Measurements from ENCODE around the gene TOMM6.
"Not testable (repeated sequence)": the region's sequence is repeated elsewhere in the genome, so short reads cannot be mapped to it uniquely, and the experiment has no call there.

The TOMM6 gene

DNA sequence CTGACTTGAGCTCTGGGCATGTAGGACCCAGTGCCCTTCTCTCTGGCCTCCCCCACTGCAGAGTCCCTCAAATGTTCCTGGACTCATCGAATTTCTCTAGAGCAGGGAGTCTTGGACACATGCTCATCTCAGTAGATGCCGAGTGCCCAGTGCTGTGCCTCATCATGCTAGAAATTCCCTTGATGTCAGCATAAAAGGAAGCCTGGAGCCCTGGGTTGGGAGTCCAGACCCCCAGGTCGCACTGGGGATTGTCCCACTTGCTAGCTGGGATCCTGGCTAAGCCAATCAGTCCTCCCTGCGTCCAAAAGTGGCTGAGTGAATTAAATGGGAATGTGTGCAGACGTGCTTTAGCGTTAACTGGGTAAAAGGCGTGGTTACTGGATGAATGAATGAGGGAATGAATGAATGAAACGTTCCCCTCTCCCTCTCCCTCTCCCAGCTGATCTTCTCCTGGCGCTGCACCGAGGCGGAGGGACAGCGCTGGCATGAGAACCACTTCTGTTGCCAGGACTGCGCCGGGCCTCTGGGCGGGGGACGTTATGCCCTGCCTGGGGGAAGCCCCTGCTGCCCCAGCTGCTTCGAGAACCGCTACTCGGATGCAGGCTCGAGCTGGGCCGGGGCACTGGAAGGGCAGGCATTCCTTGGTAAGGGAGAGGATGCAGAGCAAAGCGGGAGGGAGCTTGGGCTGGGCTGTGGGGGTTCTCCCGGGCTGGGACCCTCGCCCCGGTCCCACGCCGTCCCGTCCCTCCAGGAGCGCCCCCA is 1.6 kb upstream of the TOMM6 start:
- DNase-seq, result no peak

GRCh38 chr6:41786451-41787218 is 859 bp upstream of the TOMM6 start:
- DNase-seq, result peak; percentile 54

GRCh38 chr6:41789390-41789724 is 1.9 kb downstream of the TOMM6 start:
- DNase-seq, result no peak

DNA sequence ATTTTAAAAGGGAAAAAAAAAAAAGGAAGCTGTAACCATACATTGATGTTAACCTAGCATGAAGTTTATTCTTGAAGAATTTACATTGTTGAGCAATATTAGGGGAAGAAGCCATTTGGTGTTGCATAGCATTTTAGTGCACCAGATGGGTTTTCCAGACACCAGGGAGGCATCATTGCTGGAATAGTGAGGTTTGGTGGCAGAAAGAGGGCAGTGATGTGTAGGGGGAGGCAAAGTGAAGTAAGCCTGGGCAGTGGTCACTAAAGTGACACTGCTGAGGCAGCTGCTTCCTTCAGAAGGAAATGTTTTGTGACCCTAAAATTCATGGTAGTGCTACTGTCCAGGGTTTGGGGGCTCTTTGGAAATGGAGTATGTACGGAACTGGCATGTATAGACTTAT is 2.6 kb downstream of the TOMM6 start:
- no peak for DNase-seq

DNA sequence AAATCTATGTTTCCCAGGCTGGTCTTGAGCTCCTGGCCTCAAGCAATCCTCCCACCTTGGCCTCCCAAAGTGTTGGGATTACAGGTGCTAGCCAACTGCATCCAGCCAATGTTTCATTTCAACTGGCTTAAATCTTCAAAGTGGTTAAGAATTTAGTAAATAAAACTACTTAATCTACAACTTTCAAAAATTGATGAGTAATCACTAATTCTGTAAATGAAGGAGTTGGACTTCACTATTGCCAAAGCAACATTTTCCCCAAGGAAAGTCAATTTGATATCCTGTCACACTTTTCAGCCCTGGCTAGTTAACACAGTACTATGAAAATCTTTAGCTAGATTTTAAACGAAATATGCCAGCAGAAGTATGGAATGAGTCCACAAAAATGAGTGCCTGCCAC is 3.8 kb downstream of the TOMM6 start:
- DNase-seq, result no peak

DNA sequence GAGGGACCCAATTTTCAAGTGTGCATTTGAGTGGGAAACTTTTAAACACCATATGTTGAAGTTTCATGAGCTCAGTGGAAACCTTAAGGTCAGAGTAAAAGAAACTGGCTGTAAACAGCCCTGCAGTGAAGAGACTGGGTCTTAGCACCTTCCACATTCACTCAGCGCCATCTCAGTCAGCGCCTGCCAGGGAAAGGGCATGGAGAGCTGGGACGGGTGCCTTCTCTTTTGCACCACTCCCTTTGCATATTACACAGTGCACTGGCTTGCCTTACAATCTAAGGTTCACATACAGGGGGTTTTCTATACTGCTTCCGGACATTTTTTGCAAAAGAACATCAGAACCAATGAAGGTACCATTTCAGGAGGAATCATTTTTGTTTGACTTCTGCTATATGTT is 4.5 kb downstream of the TOMM6 start:
- no peak for DNase-seq

DNA sequence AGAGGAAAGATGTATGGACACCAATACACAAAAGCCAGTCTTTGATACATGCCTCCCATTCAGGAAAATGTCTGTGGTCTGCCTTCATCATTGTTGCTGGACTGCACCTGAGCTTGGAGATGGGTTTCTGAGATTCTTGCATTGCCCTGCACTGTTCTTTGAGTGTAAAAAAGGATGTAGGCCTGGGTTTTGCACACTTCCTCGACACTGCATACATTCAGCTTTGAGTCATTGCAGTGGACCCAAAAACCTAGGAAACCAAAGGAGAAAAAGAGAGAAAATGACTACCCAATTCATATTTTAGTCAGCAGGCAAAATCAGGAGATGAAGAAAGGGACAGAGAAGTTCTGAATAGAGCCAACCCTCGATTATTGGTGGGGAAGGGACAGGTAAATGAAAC is 9.0 kb downstream of the TOMM6 start:
- DNase-seq, result no peak

GRCh38 chr6:41798901-41799558 is 11.5 kb downstream of the TOMM6 start:
- no peak for DNase-seq

DNA sequence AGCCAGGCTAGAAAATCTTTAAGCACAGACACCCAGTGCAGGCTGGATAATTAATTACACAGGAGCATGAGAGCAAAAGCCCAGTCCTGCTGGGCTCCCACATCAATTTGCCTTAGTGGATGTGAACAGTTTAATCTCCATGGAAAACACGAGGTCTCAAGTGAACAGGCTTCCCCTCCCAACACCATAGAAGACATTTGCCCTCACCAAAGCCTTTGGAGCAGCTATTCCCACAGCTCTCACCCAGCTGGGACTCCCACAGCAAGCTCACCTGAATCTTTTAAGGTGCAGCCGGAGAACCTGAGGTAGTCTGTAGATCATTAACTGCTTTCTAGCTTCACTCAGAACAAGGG is 12.0 kb downstream of the TOMM6 start:
- no peak for DNase-seq

- no peak for DNase-seq
These were observed 13.9 kb downstream of the TOMM6 start for GRCh38 chr6:41801380-41801779.

- no peak for DNase-seq
These were observed 18.6 kb downstream of the TOMM6 start for GRCh38 chr6:41805830-41806774.

- no peak for DNase-seq
These were observed 23.6 kb downstream of the TOMM6 start for GRCh38 chr6:41811095-41811494.

GRCh38 chr6:41811946-41812345 is 24.5 kb downstream of the TOMM6 start:
- DNase-seq, result not testable (repeated sequence)

DNA sequence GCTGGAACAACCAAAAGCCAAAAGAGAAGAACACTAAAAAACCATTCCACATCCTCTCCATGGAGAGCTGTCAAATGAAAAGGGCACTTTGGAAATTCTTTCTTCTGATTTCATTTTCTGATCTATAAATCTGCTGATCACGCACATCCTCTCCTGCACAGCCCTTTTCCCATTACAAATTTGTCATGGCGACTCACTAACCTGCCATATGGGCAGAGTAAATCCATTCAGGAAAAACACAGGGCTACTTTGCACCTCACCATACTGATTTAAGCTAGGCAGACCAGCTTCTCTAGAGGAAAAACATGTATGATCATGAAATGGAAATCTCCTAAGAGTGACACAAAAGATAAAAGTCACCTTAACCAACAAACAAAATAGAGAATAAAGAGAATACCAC is 26.0 kb downstream of the TOMM6 start:
- no peak for DNase-seq

GRCh38 chr6:41813956-41814355 is 26.5 kb downstream of the TOMM6 start:
- no peak for DNase-seq

DNA sequence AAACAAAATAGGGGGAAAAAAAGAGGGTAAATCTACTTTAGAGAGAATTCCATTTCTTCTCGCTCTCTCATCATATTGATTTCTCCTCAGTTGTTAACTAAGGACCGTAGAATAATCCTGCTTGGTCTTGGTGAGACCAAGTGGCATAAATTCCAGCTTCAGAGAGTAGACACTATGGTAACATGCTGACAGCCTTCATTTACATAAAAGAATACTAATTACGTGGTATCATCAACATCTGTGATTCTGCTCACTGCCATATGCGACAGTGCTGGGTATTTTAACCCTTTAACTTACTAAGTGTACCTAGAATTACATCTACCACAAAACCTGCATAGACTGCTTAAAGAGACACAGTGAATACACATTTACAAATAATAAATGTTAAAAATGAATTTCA is 27.1 kb downstream of the TOMM6 start:
- peak; percentile 42 for DNase-seq

DNA sequence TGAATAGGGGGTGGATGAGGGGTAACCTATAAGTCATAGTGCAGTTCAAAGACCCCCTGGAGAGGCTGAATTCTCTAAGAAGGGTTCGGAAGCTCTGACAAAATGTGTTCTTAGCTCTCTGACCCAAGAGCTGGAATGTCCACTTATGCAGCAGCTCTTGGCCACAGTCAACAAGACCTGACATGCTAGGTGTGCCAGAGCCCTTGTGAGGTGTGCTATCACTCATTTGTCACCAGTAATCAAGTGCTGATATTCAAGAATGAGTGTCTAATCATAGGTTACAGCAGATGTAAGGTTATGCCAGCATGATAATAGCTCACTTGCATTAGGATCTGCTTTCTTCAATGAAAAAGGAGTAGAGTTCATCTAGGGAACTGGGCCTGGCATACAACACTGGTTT is 28.1 kb downstream of the TOMM6 start:
- DNase-seq, result no peak

- DNase-seq, result no peak
These were observed 31.0 kb downstream of the TOMM6 start for GRCh38 chr6:41818271-41819054.

DNA sequence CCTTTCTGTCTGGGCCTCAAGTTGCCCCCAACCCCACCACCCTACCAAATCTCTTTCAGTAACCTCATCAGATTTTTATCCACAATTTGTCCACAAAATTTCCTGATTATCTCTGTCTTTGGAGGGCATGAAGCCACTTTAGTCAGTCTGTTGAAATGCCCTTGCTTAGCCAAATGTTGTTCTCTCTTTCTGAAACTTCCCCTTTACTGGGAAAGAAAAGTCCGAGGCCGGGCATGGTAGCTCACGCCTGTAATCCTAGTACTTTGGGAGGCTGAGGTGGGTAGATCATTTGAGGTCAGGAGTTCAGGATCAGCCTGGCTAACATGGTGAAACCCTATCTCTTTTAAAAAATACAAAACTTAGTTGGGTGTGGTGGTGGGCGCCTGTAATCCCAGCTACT is 33.8 kb downstream of the TOMM6 start:
- no peak for DNase-seq

DNA sequence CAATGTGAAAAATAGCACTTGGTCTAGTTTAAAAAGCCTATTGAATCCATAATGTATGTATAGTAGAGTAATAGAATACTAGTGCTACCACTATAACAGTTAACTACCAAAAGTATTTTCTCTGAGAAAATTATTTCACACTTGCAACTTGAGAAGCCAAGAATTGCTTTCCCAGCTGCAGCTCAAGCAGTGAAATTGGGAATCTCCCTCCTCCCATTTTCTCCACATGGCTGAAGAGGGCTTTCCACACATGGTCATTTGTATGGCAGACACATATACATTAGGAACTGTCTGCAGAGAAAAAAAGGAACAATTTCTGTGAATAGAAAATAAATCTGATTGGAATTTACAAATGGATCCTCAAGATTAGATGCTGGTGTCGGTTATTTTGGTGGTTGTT is 34.5 kb downstream of the TOMM6 start:
- DNase-seq, result no peak

- DNase-seq, result no peak
These were observed 35.7 kb downstream of the TOMM6 start for GRCh38 chr6:41823178-41823577.
